Endometrial microvascular endothelial cells (primary cell): ENCODE data around the gene CAMKMT. TPM values are rescaled to one million over a fixed set of nuclear protein-coding genes. Genes with fewer than 3 reads are reported as not detected.

Experiments used
- in situ Hi-C: cut with HindIII; loops from 2 replicates; pipeline ENCODE4 v1.10.0; 2017; ENCODE audit warnings: low sequenced_read_pairs, low pct_unique_long_range_greater_than_20kb; ENCODE audit errors: inconsistent ontology term
- total RNA-seq: library from RNA; depleted of rRNA; stranded (reverse); fragments of >200 nt; gene quantifications from one replicate; pipeline ENCODE4 v1.2.3, GENCODE V29; 2015; ENCODE audit errors: inconsistent ontology term

Gene CAMKMT
- total RNA-seq, 1 donor from 2014 or later = 7.2 TPM

- in situ Hi-C loops = no loop called here
These were observed 428.4 kb downstream of the CAMKMT start for GRCh38 chr2:44789971-44790721.

- in situ Hi-C loops = no loop called here
These were observed 431.6 kb downstream of the CAMKMT start for GRCh38 chr2:44793322-44793870.

GRCh38 chr2:44796771-44797170 is 435.0 kb downstream of the CAMKMT start:
- in situ Hi-C loops = no loop called here

GRCh38 chr2:44798139-44798659 is 436.5 kb downstream of the CAMKMT start:
- in situ Hi-C loops = no loop called here

GRCh38 chr2:44799105-44799504 is 437.4 kb downstream of the CAMKMT start:
- in situ Hi-C loops = no loop called here

GRCh38 chr2:44799754-44800153 is 438.0 kb downstream of the CAMKMT start:
- in situ Hi-C loops = no loop called here

GRCh38 chr2:44801289-44801840 is 439.6 kb downstream of the CAMKMT start:
- in situ Hi-C loops = no loop called here

- in situ Hi-C loops = no loop called here
These were observed 440.4 kb downstream of the CAMKMT start for GRCh38 chr2:44801841-44802776.

GRCh38 chr2:44802777-44803424 is 441.2 kb downstream of the CAMKMT start:
- in situ Hi-C loops = no loop called here

GRCh38 chr2:44804406-44805265 is 442.9 kb downstream of the CAMKMT start:
- in situ Hi-C loops = no loop called here

GRCh38 chr2:44805401-44806235 is 443.9 kb downstream of the CAMKMT start:
- in situ Hi-C loops = no loop called here

- in situ Hi-C loops = no loop called here
These were observed 445.7 kb downstream of the CAMKMT start for GRCh38 chr2:44807201-44808025.

- in situ Hi-C loops = no loop called here
These were observed 449.3 kb downstream of the CAMKMT start for GRCh38 chr2:44810892-44811530.

- in situ Hi-C loops = no loop called here
These were observed 451.4 kb downstream of the CAMKMT start for GRCh38 chr2:44813165-44813564.

GRCh38 chr2:44813658-44814057 is 451.9 kb downstream of the CAMKMT start:
- in situ Hi-C loops = no loop called here

- in situ Hi-C loops = no loop called here
These were observed 455.5 kb downstream of the CAMKMT start for GRCh38 chr2:44817256-44817655.
